ENCODE results near the gene PRRG1.
"Not testable (repeated sequence)": the region's sequence is repeated elsewhere in the genome, so short reads cannot be mapped to it uniquely, and the experiment has no call there.

Gene PRRG1

DNA sequence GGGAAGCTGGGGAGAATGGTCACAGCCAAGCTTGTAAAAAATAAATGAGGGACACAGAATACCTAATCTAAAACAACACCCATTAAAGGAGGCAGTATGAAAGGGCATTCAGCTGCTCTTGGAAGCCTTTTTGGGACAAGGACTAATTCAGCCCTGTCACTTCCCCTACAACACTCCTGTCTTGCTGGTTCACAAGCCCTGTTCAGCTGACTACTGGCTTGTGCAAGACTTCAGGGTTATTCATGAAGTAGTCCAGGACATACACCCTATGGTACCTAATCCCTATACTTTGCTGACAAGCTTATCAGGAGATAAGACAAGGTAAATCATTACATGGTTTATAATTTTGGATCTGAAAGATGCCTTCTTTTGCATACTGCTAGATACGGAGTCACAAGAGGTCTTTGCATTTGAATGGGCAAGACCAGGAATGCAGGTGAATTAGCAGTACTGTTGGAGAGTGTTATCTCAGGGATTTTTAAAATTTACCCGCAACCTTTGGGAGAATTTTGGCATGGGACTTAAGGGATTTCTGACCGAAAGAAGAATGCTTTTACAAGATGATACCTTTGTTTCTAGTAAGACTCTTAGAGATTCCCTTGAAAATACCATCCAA, 119.1 kb downstream of the PRRG1 start:
- no peak for DNase-seq (ENCODE audit: extremely low read depth in 1 of 2, low read depth in 1 of 2)

DNA sequence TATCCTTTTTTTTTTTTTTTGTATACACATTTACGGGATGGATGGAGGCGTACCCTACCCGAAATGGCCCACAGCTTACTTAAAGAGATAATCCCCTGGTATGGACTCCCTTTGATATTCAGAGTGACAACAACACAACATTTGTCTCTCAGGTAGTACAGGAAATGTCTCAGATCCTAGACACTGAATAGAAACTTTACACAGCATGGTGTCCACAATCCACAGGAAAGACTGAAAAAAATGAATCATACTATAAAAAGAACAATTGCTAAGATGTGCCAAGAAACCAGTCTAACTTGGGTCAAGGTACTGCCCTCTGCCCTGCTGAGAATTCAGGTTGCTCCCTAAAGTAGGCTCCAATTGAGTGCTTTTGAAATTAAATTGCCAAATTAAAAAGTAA, 121.5 kb downstream of the PRRG1 start:
- no peak for DNase-seq (ENCODE audit: extremely low read depth in 1 of 2, low read depth in 1 of 2)

DNA sequence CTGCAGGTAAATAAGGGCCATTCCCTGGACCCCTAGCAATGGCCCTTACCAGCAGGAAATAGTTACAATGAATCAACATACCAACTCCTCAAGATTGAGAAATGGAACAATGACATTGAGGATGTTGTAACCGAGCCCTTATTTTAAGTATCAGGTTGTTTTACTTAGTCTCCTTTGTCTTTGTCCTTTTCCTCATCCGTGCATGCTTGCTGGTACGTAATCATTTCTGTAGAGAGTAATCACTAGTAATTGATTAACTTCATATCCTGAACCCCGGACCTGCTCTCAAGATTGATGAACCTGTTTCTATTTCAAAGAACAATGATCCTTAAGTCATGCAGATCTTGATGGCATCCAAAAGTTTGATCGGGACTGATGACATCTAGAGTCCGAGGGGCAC, 123.7 kb downstream of the PRRG1 start:
- no peak for DNase-seq (ENCODE audit: extremely low read depth in 1 of 2, low read depth in 1 of 2)

DNA sequence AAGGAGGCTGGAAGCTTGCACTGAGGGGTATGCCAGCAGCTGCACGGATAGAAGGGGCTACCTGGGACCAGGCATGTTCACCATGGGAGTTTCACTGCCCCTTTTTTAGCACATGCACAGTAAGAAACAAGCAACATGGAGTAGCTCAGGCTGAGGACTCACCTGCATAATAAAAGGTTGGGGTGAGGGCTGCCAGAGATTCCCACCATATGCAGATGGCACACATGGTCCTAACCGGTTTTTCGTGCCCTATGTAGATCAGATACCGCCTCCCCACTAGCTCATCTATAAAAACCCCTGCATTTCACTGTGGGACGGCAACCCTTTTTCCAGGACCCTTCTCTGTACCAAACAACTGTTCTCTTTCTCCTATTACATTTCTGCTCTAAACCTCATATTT, 125.3 kb downstream of the PRRG1 start:
- DNase-seq (ENCODE audit: extremely low read depth in 1 of 2, low read depth in 1 of 2) = no peak

DNA sequence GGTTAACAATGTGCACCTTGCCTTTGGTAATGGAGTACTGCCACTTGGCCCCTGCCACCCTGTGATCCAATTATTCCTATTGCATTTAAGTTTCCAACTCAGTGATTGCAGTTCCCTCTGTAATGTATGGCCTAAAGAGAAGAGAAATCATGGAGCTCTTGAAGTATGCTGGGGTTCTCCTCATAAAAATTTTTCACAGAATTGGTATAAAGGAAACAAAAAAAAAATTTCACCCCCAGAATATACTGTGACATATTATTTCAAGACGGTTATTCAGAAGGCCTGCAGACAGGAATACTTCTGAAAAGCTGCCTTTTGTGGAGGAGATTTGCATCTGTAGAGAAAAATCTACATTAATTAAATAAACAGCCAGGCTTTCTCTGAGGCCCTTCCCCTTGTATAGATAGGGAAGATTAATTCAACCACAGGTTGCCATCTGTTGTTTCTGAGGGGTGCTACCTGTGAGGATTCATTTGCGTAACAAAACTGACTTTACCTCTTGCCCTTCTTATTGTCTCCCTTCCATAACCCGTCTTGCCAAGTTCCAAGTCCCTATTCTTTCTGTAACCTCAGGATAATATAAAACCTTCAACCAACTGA, 127.5 kb downstream of the PRRG1 start:
- no peak for DNase-seq (ENCODE audit: extremely low read depth in 1 of 2, low read depth in 1 of 2)

DNA sequence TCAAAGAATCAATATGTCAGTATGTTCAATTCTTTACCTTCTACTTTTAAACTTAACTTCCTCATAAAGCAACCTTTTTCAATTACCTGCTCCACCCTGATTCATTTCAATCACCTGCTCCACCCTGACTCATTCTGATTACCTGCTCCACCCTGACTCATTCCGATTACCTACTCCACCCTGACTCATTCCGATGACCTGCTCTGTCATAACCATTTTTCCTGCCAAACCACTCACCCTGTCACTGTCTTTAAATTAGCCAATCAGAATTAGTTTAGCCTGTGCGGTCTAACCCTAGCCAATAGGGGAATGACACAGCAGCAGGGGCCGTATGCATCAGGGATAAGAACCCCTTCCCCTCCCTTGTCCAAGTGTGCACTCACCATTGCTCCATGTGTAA, 135.2 kb downstream of the PRRG1 start:
- DNase-seq (ENCODE audit: extremely low read depth in 1 of 2, low read depth in 1 of 2) = not testable (repeated sequence)

DNA sequence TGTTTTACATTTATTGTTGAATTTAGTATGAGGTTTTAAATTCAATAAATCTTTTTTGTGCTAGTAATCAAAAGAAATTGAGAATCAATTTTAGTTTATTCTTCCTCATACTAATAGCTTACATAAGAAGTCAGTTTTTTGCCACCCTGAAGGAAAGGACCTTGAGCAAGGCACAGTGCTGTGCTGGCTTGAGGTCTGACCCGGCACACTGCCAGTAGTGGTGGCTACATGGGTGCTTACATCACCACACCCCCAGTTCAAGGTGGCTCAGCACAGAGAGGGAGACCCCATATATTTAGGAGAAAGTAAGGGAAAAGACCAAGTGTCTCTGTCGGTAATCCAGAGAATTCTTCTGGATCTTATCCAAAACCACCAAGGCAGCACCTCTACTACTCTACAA, 136.3 kb downstream of the PRRG1 start:
- no peak for DNase-seq (ENCODE audit: extremely low read depth in 1 of 2, low read depth in 1 of 2)

DNA sequence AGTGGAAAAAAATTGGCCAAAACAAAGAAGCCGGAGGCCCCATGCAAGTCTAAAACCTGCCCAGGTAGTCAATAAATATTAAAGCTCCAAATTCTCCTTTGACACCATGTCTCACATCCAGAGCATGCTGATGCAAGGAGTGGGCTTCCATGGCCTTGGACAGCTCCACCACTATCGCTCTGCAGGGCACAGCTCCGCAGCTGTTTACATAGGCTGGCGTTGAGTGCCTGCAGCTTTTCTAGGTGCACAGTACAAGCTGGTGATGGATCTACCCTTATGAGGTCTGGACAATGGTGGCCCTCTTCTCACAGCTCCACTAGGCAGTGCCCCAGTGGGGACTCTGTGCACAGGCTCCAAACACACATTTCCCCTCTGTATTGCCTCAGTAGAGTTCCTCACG, 138.1 kb downstream of the PRRG1 start:
- no peak for DNase-seq (ENCODE audit: extremely low read depth in 1 of 2, low read depth in 1 of 2)

DNA sequence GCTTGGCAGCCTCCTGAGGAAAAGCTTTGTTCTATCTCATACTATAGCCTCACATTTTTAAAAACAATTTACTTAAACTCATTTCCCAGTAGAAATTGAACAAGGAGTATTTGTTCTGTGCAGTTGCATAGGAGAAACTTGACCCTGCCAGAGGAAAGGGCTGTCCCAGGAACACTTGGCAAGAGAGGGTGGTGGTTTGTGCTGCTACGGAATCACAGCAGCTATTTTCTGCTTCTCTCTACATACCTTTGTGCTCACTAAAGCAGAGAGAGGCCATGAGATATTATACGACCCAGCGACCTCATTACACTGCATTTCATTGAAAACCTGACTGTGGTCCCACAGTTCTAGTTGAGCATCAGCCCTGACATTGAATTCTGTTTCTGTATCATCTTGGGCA, 139.2 kb downstream of the PRRG1 start:
- DNase-seq (ENCODE audit: extremely low read depth in 1 of 2, low read depth in 1 of 2) = no peak

DNA sequence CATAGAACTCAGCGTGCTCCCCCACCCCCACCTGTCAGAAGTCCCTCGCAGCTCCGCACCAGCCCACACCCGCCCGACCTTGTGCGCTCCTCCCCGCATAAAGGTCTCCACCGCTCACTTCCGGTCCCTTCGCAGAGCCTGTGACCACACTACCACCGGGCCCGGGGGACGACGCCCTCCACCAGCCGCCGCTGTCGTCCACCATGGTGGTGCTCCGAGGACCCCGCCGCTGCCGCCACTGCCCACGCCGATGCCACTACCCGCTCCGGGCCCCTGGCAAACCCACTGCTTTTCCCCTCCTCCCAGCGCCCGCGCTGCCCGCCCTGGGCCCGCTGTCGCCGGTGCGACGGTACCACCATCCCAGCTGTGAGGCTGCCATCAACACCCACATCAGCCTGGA, 142.5 kb downstream of the PRRG1 start:
- no peak for DNase-seq (ENCODE audit: extremely low read depth in 1 of 2, low read depth in 1 of 2)

DNA sequence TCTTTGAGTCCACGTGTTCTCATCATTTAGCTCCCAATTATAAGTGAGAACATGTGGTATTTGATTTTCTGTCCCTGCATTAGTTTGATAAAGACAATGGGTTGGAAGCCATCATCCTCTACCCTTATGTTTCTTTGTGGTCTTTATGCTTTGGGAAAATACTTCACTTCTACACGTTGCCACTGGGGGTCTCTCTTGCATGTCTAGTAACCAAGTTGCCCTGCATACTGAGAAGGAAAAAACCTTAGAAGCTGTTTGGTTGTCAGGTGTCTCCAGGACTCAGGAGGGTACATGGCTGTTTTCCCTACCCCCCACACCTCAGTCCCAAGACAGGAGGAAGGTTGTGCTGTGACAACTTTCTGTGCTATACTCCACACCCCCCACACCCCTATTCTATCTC, 146.6 kb downstream of the PRRG1 start:
- not testable (repeated sequence) for DNase-seq (ENCODE audit: extremely low read depth in 1 of 2, low read depth in 1 of 2)

DNA sequence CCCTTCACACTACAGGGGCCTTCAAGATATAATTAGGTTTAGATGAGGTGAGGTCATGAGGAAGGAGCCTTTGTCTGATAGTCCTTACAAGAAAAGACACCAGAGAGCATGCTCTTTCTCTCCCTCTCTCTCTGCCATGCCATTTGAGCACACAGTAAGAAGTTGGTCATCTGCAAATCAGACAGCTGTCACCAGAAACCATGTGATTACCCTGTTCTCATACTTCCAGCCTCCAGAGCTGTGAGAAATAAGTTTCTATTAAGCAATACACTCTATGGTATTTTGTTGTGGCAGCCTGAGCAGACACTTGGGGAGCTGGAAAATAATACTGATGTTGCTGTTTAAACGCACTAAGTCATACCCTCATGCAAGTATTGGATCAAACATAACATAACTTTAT, 148.0 kb downstream of the PRRG1 start:
- DNase-seq (ENCODE audit: extremely low read depth in 1 of 2, low read depth in 1 of 2) = not testable (repeated sequence)

DNA sequence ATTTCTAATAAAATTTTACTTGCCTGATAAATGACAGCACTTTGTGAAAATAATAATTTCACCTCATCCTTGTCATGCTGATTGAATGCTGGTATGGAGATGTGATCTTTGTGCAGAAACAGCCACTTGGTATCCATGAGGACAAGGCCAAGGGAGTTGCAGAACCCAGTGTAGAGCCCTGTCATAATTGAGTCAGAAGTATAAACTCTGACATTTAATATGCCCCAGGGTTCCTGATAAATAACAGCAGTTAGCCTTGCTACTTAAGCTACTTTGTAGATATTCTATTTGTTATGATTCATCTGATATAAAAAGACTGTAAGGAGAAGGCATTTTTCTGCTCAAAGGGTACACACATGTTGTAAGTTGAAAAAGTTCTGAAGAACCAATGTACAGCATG, 149.2 kb downstream of the PRRG1 start:
- not testable (repeated sequence) for DNase-seq (ENCODE audit: extremely low read depth in 1 of 2, low read depth in 1 of 2)

DNA sequence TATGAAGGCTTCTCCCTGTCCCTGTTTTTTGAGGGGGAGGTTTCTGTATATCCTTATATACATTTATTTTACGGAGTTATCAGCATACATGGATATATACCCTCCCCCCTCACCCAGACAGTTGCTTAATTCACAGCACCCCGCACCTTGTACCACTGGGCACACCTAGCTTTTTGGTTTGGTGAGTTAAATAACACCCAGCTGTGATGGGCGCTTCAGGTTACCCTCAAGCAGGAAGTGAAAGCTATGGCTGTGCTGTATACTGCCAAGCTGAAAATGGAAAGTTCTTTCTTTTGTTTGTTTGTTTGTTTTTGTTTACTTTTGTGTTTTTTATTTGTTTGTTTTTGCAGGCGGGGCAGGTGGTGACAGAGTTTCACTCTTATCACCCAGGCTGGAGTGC, 150.5 kb downstream of the PRRG1 start:
- not testable (repeated sequence) for DNase-seq (ENCODE audit: extremely low read depth in 1 of 2, low read depth in 1 of 2)

DNA sequence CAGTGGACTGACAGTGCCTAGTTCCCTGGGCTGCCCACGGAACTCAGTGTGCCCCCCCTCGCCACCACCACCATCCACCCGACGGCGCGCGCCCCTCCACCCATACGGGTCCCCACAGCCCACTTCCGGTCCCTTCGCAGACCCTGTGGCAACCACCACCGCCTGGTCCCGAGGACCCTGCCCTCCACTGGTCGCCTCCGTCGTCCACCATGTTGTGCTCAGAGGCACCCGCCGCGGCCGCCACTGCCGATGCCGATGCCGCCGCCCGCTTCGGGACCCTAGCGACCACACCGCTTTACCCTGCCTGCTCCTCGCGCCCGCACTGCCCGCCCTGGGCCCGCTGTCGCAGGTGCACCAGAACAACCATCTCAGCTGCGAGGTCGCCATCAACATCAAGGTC, 155.8 kb downstream of the PRRG1 start:
- DNase-seq (ENCODE audit: extremely low read depth in 1 of 2, low read depth in 1 of 2) = no peak

All from stimulated activated CD8-positive, alpha-beta memory T cell treated with anti-CD3 and anti-CD28 coated beads, Interleukin-7, amount 100 ng/mL, for 48 hours (primary cell).